ENCODE results near the gene RHBDD3.

Gene RHBDD3

GRCh38 chr22:29302681-29303465 is 35.1 kb upstream of the RHBDD3 start:
- no peak for DNase-seq (ENCODE audit: low read depth)
- no peak for TF ChIP-seq CTCF (IDR thresholded peaks at IDR 0.05; ENCODE audit: insufficient read depth, low read depth, low read length, missing control alignments)
- no peak overlapping the region for H3K4me3 ChIP-seq (ENCODE audit: low read depth, low read length)

- no peak for TF ChIP-seq CTCF (IDR thresholded peaks at IDR 0.05; ENCODE audit: insufficient read depth, low read depth, low read length, missing control alignments)
- DNase-seq (ENCODE audit: low read depth), result no peak
- H3K4me3 ChIP-seq (ENCODE audit: low read depth, low read length), result no peak overlapping the region
Observed at GRCh38 chr22:29302402-29302680, 34.6 kb upstream of the RHBDD3 start.

GRCh38 chr22:29301716-29302401 is 34.1 kb upstream of the RHBDD3 start:
- no peak overlapping the region for H3K4me3 ChIP-seq (ENCODE audit: low read depth, low read length)
- no peak for DNase-seq (ENCODE audit: low read depth)
- no peak for TF ChIP-seq CTCF (IDR thresholded peaks at IDR 0.05; ENCODE audit: insufficient read depth, low read depth, low read length, missing control alignments)

GRCh38 chr22:29300807-29301601 is 33.2 kb upstream of the RHBDD3 start:
- DNase-seq (ENCODE audit: low read depth), result no peak
- no peak for TF ChIP-seq CTCF (IDR thresholded peaks at IDR 0.05; ENCODE audit: insufficient read depth, low read depth, low read length, missing control alignments)
- H3K4me3 ChIP-seq (ENCODE audit: low read depth, low read length), result no peak overlapping the region

- no peak for TF ChIP-seq CTCF (IDR thresholded peaks at IDR 0.05; ENCODE audit: insufficient read depth, low read depth, low read length, missing control alignments)
- DNase-seq (ENCODE audit: low read depth), result no peak
- no peak overlapping the region for H3K4me3 ChIP-seq (ENCODE audit: low read depth, low read length)
Observed at GRCh38 chr22:29300467-29300806, 32.7 kb upstream of the RHBDD3 start.

GRCh38 chr22:29299136-29299900 is 31.5 kb upstream of the RHBDD3 start:
- DNase-seq (ENCODE audit: low read depth), result no peak
- TF ChIP-seq CTCF (IDR thresholded peaks at IDR 0.05; ENCODE audit: insufficient read depth, low read depth, low read length, missing control alignments), result no peak
- H3K4me3 ChIP-seq (ENCODE audit: low read depth, low read length), result no peak overlapping the region

All from GM12865 (cell line).